KMS-11 (cell line): ENCODE measurements around the gene AP5M1.
A peak's percentile ranks its signal among the peaks of the same experiment; 100 is the strongest.

ENCODE experiments used
- H2AFZ ChIP-seq: fragments of 200-600 bp; sonication (generic); 2 replicates; pipeline ENCODE4 v1.6.1; 2016; ENCODE audit warnings: antibody characterized with exemption, mixed run types, low read depth
- H3K27ac ChIP-seq: fragments of 200-600 bp; sonication (generic); 2 replicates; pipeline ENCODE4 v1.6.1; 2016; ENCODE audit warnings: mild to moderate bottlenecking, mixed run types
- H3K27me3 ChIP-seq: fragments of 200-600 bp; sonication (generic); 2 replicates; pipeline ENCODE4 v1.6.1; 2017; ENCODE audit warnings: mild to moderate bottlenecking, low read depth, mixed run types, moderate library complexity; ENCODE audit not compliant: insufficient read depth
- H3K36me3 ChIP-seq: fragments of 200-600 bp; sonication (generic); 2 replicates; pipeline ENCODE4 v1.6.1; 2017; ENCODE audit warnings: mild to moderate bottlenecking, mixed run types; ENCODE audit not compliant: insufficient read depth
- H3K4me1 ChIP-seq: fragments of 200-600 bp; sonication (generic); 2 replicates; pipeline ENCODE4 v1.6.1; 2016; ENCODE audit warnings: mild to moderate bottlenecking, low read depth, mixed run types; ENCODE audit not compliant: poor library complexity, severe bottlenecking
- H3K4me2 ChIP-seq: fragments of 200-600 bp; sonication (generic); 2 replicates; pipeline ENCODE4 v1.7.0; 2016; ENCODE audit warnings: mild to moderate bottlenecking, mixed run types
- H3K4me3 ChIP-seq: fragments of 200-600 bp; sonication (generic); IDR thresholded peaks from 2 replicates; pipeline ENCODE4 v1.6.1; 2017; ENCODE audit warnings: low read depth, low read length, mixed read lengths; ENCODE audit not compliant: insufficient read depth
- H3K79me2 ChIP-seq: fragments of 200-600 bp; sonication (generic); 2 replicates; pipeline ENCODE4 v1.6.1; 2016; ENCODE audit warnings: low read depth, mixed run types; ENCODE audit not compliant: insufficient read depth
- H3K9ac ChIP-seq: fragments of 200-600 bp; sonication (generic); 2 replicates; pipeline ENCODE4 v1.6.1; 2016; ENCODE audit warnings: mild to moderate bottlenecking, mixed run types
- H4K20me1 ChIP-seq: fragments of 200-600 bp; sonication (generic); 2 replicates; pipeline ENCODE4 v1.6.1; 2016; ENCODE audit warnings: mild to moderate bottlenecking, mixed run types; ENCODE audit not compliant: insufficient read depth
- CTCF ChIP-seq: fragments of 200-600 bp; sonication (generic); conservative IDR thresholded peaks from 2 replicates; pipeline ENCODE4 v1.6.1; 2017; ENCODE audit warnings: low read depth, mild to moderate bottlenecking, antibody characterized with exemption, low read length, moderate library complexity, mixed read lengths

Gene AP5M1

GRCh38 chr14:57291692-57292647, 23.2 kb downstream of the AP5M1 start:
- Histone ChIP-seq H3K4me2 (no peak overlapping the region), H3K27ac (no peak overlapping the region)
- TF ChIP-seq CTCF = no peak

GRCh38 chr14:57293866-57294837, 25.4 kb downstream of the AP5M1 start:
- H3K27ac ChIP-seq = no peak overlapping the region
- no peaks in the 10 kb centered on the region for H3K27me3 ChIP-seq
- H3K36me3 ChIP-seq = no peaks in the 10 kb centered on the region
- TF ChIP-seq CTCF = peak; percentile 33; the same call in 1 of the 2 replicates
- no peak overlapping the region for H2AFZ ChIP-seq
- no peak overlapping the region for H3K4me2 ChIP-seq
- H3K4me3 ChIP-seq = no peak overlapping the region
- no peak overlapping the region for H3K9ac ChIP-seq
- no peaks in the 10 kb centered on the region for H4K20me1 ChIP-seq
- H3K79me2 ChIP-seq = no peaks in the 10 kb centered on the region
- no peaks in the 10 kb centered on the region for H3K4me1 ChIP-seq

More at GRCh38 chr14:57291692-57292647, 23.2 kb downstream of the AP5M1 start:
- no peak overlapping the region for H2AFZ ChIP-seq
- H3K79me2 ChIP-seq = no peaks in the 10 kb centered on the region
- no peaks in the 10 kb centered on the region for H3K36me3 ChIP-seq
- H3K4me1 ChIP-seq = no peaks in the 10 kb centered on the region
- no peak overlapping the region for H3K9ac ChIP-seq
- H3K27me3 ChIP-seq = no peaks in the 10 kb centered on the region
- no peak overlapping the region for H3K4me3 ChIP-seq
- H4K20me1 ChIP-seq = no peaks in the 10 kb centered on the region

- Histone ChIP-seq H2AFZ (no peak overlapping the region), H4K20me1 (no peaks in the 10 kb centered on the region), H3K27me3 (no peaks in the 10 kb centered on the region), H3K79me2 (no peaks in the 10 kb centered on the region), H3K4me2 (no peak overlapping the region), H3K4me1 (no peaks in the 10 kb centered on the region), H3K4me3 (no peak overlapping the region), H3K36me3 (no peaks in the 10 kb centered on the region), H3K27ac (no peak overlapping the region), H3K9ac (no peak overlapping the region)
- TF ChIP-seq CTCF = no peak
Measured at GRCh38 chr14:57295239-57295638, 26.5 kb downstream of the AP5M1 start.

- no peak overlapping the region for H3K4me2 ChIP-seq
- H3K27ac ChIP-seq = no peak overlapping the region
- H2AFZ ChIP-seq = no peak overlapping the region
- no peaks in the 10 kb centered on the region for H3K27me3 ChIP-seq
- H3K4me1 ChIP-seq = no peaks in the 10 kb centered on the region
- H3K79me2 ChIP-seq = no peaks in the 10 kb centered on the region
- H3K9ac ChIP-seq = no peak overlapping the region
- no peaks in the 10 kb centered on the region for H4K20me1 ChIP-seq
- no peak overlapping the region for H3K4me3 ChIP-seq
- TF ChIP-seq CTCF = no peak
- no peaks in the 10 kb centered on the region for H3K36me3 ChIP-seq
Measured at GRCh38 chr14:57297852-57298251, 29.1 kb downstream of the AP5M1 start.
